GM21381 (cell line): ENCODE results near the gene PLCB3.

Experiments
- ATAC-seq: cut with Tn5 transposase; IDR thresholded peaks from one replicate; pipeline ENCODE4 v1.9.1; 2021; ENCODE audit warnings: mild to moderate bottlenecking, moderate library complexity; ENCODE audit not compliant: unreplicated experiment

The PLCB3 gene

DNA sequence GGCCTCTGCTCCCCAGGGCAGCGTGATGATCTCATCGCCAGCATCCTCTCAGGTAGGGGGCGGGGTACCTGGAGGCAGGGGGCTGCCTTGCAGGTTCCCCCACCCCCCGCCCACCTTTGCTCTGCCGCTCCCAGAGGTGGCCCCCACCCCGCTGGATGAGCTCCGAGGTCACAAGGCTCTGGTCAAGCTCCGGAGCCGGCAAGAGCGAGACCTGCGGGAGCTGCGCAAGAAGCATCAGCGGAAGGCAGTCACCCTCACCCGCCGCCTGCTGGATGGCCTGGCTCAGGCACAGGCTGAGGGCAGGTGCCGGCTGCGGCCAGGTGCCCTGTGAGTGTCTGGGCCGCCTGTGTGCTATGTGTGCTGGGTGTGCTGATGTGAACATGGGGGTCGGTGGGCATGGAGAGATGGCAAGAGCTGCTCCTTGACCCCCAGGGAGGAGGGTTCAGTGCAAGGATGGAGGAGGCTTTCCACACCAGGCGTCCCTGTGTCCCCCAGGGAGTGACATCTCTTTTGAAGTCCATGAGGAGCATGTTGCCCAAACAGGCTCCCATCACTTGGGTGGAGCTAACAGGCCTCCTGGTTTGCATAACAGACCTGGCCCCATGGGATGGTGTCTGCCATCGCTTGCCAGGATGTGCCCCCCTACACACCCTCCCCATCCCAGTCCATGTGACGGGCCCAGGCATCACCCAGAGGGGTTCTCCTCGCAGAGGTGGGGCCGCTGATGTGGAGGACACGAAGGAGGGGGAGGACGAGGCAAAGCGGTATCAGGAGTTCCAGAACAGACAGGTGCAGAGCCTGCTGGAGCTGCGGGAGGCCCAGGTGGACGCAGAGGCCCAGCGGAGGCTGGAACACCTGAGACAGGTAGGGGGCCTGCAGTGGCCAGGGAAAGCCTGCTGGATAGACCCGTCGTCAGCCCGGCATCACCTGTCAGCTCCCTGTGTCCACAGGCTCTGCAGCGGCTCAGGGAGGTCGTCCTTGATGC lies 14.1 kb downstream of the PLCB3 start:
- ATAC-seq: no peak

DNA sequence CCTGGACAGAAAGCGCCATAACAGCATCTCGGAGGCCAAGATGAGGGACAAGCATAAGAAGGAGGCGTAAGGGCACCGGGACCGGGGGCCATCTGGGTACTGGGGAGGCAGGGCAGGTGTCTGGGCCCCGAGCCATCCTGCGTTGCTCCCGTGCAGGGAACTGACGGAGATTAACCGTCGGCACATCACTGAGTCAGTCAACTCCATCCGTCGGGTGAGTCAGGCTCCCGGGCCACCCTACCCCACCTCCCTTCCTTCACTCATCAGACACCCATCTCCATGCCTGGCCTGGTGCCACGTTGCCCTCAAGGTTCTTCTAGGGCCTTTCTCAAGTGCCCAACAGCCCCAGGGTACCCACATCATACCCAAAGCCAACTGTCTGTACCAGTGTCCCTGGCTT lies 15.0 kb downstream of the PLCB3 start:
- ATAC-seq: no peak

DNA sequence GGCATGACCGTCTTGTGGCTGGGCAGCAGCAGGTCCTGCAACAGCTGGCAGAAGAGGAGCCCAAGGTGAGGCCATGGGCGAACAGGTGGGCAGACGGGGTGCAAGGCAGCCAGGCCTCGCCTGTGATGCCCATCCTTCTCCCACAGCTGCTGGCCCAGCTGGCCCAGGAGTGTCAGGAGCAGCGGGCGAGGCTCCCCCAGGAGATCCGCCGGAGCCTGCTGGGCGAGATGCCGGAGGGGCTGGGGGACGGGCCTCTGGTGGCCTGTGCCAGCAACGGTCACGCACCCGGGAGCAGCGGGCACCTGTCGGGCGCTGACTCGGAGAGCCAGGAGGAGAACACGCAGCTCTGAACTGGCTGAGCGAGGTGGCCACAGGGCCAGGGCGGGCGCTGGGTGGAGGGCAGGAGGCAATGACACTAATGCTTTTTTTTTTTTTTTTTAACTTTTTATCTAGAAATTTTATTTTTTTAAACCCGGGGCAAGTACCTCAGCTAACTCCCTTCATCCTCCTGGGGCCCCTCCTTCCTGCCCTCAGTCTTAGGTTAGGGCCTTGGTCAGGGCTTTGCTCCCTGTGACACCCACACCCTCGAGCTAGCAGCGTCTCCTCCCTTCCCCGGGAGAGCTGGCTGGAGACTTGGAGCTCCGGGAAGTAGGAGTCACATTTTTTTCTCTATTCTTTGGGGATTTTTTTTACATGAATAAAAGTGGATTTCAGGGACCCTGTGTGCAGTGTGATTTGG lies 16.0 kb downstream of the PLCB3 start:
- no peak for ATAC-seq

DNA sequence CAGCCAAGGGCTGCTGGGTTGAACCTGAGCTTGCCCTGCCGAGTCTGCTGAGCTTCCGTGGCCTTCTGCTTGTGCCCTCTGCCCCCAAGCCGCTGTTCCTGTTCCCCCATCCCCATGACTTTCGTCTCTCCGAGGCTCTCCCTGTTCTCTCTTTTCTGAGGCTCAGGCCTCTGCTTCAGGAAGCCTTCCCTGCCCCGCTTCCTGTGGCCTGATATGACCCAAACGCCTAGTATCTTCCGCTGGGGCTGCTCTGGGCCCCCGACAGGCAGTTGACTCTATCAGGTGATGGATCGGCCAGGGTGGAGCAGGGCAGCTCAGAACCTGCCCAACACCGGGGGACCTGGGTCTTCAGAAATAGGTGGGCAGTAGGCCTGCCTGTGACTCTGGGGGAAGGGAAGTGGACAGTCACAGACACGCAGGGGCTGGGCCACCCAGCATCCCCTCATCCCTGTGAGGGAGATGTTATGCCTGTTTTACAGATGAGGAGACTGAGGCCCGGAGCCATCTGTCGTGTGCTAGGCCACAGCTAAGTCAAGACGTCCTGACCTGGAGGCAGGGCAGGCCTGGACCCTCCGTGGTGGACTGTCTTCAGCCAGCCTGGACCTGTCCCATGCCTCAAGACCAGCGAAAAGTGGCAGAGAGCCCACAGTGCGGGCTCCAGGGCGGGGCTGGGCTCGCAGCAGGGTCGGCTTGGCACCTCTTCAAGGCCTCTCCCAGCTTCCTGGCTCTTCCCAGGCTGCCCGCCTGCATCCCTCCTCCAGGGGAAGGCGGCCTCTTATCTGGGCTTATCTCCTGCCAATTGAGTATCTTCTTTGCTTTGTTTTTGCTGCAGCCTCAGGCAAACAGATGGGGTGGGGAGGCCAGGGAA lies 16.9 kb downstream of the PLCB3 start:
- ATAC-seq: no peak

DNA sequence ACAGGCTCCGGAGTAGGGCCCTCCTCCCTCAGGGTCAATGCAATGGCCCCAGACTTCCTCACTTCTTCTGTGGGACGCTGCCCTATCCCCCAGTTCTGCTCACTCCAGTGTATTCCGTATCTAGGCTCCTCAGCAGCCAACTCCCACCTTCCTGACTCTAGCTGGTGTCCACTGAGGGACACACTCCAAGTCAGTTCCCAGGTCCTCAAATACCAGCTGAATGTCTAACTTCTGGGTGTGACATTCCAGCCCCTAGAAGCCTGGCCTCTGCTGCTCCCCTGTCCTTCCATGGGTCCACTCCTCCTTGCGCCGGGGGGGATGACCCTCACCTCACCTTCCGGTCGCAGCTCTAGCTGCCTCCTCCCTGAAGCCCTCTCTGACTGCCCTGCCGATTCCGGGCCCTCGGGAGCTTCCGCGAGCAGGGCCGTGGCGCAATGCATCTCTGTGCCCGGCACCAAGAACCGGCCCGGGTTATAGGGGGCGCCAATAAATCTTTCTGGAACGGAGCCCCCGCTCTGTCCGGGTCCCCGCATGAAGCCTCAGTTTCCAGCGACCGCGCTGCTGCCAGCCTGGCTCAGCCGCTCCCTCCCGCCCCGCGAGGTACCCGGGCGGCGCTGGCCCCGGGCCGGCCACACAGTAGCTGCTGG lies 17.7 kb downstream of the PLCB3 start:
- peak; percentile 6 for ATAC-seq

DNA sequence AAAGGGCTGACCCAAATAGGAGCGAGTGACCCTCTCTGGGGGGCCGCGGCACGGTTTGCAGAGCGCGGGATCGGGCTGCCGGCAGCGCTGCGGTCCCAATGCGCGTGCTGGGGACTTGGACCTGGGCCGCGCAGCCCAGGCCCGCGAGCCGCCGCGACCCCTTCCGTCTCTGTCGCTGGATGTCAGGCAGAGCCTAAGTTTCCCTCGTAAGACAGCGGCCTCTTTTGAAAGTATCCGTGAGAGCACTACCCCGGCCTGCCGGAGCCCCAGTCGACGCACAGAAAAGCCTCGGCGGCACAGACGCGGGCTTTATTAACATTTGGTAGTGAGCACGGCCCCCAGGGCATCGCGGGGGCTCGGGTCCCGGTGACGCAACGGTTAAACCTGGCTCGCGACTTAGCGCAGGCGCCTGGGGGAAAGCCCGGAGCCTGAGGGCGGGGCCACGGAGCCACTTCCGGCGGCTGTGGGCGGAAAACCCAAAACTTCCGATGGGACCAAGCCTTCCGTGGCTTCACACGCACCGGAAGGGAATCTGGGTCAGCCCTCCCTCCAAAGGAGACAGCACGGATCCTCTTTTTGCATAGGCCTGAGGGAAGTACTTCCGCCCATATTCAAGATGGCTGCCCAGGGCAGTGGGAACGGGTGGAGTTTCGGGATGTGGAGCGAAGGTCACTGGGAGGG lies 18.4 kb downstream of the PLCB3 start:
- ATAC-seq: peak; percentile 60

DNA sequence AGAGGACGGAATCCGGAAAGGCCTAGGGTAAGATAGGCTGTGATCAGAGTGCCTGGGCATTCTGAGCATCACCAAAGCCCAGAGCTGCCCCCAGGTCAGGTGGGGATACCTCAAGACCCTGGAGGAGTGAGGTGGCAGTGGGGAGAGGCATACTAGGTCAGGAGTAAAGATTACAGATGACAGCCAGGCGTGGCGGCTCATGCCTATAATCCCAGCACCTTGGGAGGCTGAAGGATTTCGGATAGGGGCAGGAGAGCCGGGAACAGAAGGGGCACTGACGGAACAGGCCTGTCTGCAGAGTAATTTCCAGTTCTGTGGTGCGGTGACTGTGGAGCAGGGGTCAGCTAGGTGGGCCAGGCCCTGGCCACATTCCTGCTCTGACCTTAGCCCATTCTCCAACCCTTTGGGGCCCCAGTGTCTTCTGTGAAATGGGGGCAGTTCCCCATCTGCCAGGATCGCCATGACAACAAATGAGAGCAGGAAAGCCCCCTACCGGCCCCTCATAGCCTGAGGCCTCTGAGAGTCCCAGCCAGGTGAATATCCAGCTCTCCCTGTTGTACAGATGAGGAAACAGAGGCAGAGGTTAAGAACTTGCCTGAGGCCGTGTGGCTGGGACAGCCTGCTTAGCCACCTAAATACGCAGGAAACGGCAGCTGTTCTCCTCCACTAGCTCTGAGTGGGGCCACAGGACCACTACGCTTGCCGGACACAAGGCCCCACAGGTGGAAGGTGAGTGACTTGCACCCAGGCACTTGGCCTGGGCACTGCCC lies 23.9 kb downstream of the PLCB3 start:
- no peak for ATAC-seq

DNA sequence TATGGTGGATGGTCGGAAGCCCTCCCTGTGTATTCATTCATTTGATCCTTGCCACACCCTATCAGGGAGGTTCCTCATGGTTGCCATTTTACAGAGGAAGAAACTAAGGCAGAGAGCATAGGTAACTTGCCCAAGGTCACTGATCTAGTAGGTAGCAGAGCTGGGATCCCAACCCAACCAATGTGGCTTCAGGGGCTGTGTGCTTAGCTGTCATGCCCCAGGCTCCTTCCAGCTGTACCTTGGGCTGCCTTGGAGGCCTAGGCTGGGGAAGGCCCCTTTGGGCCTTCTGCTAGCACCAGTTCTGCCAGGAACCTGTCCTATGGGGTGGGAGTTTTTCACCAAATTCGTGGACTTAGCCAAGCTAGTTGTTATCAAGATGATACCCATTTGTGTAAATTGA lies 24.5 kb downstream of the PLCB3 start:
- ATAC-seq: no peak

DNA sequence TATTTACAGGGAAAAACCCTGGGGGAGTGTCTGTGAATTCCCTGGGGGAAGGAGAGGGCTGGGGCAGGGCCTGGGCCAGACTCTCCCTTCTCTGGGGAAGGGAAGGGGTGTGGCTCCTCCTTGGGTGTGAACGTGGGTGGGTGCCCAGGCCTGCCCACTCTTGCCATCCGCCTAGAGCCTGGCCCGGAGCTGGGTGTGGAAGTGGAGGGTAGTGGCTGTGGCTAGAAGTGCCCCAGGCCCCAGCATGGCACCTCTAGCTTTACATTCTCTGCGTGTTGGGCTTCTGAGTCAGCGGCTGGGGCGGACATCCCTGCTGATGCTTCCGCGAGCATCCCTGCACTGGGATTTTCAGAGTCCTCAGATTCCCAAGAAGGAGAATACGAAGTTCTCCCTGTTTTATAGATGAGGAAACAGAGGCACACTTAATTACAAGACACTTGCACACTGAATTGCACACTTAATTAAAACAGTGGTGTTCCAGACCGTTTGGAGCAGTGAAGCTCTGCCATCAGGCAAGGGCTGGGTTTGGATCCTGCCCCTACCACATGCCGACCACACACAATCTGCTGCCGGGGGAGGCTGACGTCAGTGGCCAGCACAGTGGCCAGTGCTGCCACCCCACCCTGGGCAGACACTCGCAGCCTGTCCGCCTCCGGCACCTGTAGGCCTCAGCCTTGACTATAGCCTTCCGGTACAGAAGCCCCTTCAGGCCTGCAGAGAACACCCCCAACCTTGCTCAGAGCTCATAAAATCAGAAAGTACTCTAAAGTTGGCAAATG lies 25.5 kb downstream of the PLCB3 start:
- ATAC-seq: no peak

DNA sequence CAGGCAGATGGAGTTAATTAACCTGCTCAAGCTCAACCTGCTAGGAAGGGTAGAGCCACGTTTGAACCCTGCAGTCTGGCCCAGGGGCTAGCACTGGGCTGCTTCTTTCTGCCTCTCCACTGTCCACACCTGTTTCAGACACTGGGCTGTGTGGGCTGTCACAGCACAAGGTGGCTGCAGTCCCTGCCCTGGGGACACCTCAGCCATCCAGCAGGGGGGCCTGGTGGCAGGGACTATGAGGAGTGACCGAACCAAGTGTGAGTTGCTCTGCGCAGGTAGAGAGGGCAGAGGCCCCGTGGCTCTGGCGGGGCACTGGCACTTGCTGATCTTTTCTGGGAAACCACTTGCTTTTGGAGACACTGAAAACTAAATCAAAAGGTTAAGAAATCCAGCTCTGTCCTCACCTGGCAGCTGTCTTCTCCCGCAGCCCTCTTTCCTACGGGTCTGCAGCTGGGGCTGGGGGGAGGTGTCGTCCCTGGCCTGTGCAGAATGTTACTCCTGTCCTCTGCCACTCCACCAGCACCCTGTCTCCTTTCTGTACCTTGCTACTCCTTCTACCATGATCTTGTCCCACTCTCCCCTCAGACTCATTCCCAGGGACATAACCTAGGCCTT lies 27.4 kb downstream of the PLCB3 start:
- no peak for ATAC-seq

DNA sequence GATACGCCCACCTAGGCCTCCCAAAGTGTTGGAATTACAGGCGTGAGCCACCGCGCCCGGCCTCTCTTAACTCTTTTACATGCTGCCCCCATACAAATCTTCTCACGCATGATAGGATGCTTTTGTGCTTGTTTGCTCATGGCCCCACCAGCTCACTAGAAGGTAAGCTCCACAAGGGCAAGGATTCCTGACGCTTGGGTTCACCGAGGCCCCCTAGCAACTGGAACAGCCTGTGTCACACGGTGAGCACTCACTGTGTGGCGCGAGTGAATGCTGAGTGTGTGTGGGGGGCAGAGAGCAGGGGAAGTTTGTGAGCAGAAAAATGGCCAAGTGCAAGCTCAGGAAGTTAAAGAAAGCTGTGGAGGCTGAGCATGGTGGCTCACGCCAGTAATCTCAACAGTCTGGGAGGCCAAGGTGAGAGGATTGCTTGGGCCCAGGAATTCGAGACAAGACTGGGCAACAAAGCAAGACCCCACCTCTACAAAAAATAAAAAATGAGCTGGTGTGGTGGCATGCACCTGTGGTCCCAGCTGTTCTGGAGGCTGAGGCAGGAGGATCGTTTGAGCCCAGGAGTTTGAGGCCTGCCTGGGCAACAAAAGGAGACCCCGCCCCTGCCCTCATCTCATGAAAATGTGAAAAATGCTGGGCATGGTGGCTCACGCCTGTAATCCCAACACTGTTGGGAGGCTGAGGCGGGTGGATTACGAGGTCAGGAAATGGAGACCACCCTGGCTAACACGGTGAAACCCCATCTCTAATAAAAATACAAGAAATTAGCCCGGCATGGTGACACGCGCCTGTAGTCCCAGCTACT lies 30.8 kb downstream of the PLCB3 start:
- ATAC-seq: no peak

DNA sequence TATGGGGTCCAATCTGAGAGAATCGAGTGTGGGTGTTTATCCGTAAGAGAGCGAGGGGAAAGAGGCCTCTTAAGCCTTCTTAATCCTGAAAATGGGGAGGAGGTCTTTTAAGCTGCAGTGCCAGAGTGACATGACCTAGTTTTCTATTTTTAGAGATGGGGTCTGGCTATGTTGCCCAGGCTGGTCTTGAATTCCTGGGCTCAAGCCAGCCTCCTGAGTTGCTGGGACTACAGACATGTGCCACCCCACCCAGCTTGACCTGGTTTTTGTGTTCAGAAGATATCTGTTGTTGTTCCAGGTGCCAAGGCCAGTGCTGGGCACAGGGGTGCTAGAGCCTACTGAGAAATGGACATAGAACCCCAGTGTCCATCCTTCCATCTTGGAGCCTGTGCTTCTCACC lies 31.8 kb downstream of the PLCB3 start:
- ATAC-seq: no peak

DNA sequence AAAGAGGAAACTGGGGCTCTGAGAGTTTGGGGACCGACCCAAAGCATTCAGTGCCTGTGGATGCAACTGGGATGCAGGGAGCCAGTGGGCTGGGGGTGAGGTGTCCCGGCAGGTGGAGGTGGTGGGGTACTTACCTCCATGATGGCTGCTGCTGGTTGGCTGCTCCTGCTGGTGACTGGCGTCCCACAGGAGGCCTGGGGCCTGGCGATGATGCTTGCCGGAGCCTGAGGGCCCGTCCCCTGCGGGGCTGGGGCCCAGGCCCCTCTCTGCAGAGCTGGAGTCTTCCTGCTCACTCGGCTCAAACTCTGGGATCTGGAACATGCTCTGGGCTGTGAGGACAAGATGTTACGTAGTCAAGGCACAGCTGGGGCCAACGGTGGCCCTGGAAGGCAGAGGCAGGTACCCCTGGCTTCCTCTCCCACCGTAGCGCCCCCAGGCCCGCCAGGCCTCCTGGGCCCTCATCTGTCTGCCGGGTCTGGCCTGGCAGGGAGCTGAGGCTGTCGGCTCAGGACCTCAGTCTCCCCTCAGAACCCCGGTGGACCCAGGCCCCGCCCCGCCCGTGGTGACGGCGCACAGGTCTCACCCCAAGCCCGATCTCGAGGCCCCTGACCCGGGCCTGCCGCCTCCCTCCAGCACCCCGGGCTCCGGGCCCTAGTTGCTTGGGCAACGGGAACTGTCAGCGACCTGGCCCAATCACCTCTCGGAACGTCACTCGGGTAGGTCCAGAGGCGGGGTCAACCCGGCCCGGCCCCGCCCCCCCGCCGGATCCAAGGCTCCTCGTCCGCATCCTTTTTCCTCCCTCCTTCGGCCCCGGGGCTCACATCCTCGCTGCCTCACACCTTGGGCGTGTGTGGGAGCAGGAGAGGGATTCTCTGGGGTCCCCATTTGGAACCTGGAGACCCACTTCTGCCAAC lies 33.0 kb downstream of the PLCB3 start, which contains the start of gene BAD:
BAD (minus strand) TSS at position 618 of the 914 bp plus-strand sequence; CDS start at position 321, 297 bp downstream.
- ATAC-seq: peak; percentile 58

DNA sequence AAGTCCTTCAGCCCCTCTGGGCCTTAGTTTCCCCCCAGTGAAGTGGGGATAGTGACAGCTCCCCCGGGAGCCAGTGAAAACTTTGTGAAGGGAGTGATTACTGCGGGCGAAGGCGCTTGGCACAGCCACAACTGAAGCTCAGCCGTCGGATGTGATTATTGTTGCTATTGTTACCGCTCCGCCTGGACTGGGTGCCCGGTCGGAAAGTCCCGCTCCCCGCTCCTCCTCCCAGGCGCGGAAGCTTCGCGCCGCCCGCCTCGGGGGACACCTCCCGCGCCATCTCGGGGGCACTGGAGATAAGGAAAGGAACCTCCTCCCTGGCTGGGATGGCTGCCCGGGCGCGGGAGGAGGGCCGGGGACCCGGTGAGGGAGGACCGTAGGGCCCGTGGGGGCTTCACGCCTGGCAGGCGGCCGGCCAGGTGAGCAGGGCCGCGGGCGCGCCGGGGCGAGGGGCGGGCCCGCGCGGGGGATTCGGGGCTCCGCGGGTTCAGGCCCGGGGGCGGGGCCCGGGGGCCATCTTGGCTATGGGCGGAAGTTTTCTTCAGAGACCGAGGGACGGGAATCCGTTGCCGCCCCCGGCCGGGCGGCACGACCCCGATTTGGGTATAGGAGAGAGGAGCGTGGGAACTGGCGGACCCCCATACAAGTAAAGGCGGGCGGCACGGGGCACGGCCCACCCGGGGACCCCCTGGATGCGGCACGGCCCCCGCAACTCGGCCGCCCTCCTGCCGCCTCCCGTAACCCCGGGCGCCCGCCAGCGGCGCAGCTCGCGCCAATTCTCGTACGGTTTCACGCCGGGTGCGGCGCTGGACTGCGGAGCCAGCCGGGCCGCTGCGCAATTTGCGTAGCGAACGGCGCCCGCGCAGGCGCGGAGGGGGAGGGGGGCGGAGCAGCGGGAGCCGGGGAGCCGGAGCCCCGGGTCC lies 33.9 kb downstream of the PLCB3 start, which contains the start of gene GPR137:
GPR137 (plus strand) TSS at position 887 of the 923 bp plus-strand sequence. CDS start 677 bp downstream, outside the sequence.
- peak; percentile 61 for ATAC-seq
